NB4 (cell line): ENCODE data around the gene LPP.

Experiments
- DNase-seq: peaks from one replicate; pipeline ENCODE4 v3.0.0; 2010; ENCODE audit warnings: low read depth
- H3K4me3 ChIP-seq: one replicate; pipeline ENCODE4 v1.5.1; 2011; ENCODE audit warnings: mild to moderate bottlenecking, low read depth, low read length, moderate library complexity
- MAX ChIP-seq: IDR thresholded peaks from 2 replicates; pipeline ENCODE4 v1.6.1; 2011; ENCODE audit warnings: low read depth, low read length
- MYC ChIP-seq: IDR thresholded peaks from 2 replicates; pipeline ENCODE4 v1.6.1; 2011; ENCODE audit warnings: low read depth, low read length
- POLR2A ChIP-seq: IDR thresholded peaks from 2 replicates; pipeline ENCODE4 v1.6.1; 2011; ENCODE audit warnings: mild to moderate bottlenecking; ENCODE audit not compliant: insufficient read length; ENCODE audit errors: extremely low read depth
- TF ChIP-seq, protein P1 (sequence below): IDR thresholded peaks from one replicate; pipeline ENCODE4 v1.5.1; 2012; ENCODE audit warnings: low read depth, low read length

LPP gene

DNA sequence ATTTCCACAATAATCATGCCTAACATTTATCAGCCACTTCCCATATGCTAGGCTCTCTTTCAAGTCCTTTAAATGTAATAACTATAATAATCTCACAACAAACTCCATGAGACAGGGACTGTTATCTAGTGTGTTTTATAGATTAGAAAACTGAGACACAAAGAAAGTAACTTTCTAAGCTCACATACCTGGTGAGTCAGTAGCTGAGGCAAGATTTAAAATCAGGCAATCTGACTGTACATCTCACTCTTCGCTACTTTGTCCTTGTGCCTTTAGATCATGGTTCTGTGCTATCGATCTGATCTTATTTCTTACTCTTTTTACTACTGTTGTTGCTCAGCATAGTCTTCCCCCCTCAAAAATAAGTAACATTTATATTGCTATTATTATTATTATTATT lies 295.5 kb downstream of the LPP start:
- TF ChIP-seq POLR2A (no peak), MAX (no peak), MYC (no peak)
- TF ChIP-seq, protein P1, sequence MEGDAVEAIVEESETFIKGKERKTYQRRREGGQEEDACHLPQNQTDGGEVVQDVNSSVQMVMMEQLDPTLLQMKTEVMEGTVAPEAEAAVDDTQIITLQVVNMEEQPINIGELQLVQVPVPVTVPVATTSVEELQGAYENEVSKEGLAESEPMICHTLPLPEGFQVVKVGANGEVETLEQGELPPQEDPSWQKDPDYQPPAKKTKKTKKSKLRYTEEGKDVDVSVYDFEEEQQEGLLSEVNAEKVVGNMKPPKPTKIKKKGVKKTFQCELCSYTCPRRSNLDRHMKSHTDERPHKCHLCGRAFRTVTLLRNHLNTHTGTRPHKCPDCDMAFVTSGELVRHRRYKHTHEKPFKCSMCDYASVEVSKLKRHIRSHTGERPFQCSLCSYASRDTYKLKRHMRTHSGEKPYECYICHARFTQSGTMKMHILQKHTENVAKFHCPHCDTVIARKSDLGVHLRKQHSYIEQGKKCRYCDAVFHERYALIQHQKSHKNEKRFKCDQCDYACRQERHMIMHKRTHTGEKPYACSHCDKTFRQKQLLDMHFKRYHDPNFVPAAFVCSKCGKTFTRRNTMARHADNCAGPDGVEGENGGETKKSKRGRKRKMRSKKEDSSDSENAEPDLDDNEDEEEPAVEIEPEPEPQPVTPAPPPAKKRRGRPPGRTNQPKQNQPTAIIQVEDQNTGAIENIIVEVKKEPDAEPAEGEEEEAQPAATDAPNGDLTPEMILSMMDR = no peak
- no peak for DNase-seq
- no peak overlapping the region for H3K4me3 ChIP-seq

- no peak for DNase-seq
- H3K4me3 ChIP-seq = no peak overlapping the region
- TF ChIP-seq POLR2A (no peak), MYC (no peak)
- TF ChIP-seq, protein P1 = no peak
Observed at GRCh38 chr3:188452158-188452772, 298.3 kb downstream of the LPP start.

GRCh38 chr3:188453431-188454384 lies 299.8 kb downstream of the LPP start:
- no peak for DNase-seq

GRCh38 chr3:188455748-188456147 lies 301.8 kb downstream of the LPP start:
- H3K4me3 ChIP-seq = no peak overlapping the region
- no peak for TF ChIP-seq MYC
- TF ChIP-seq, protein P1 = no peak
- TF ChIP-seq MAX = no peak
- TF ChIP-seq POLR2A = no peak
- DNase-seq = no peak

More at GRCh38 chr3:188453431-188454384, 299.8 kb downstream of the LPP start:
- H3K4me3 ChIP-seq = no peak overlapping the region
- TF ChIP-seq MYC (no peak), MAX (no peak), POLR2A (no peak)
- TF ChIP-seq, protein P1 = no peak

- no peak for TF ChIP-seq POLR2A
Observed at GRCh38 chr3:188458756-188459155, 304.8 kb downstream of the LPP start.

GRCh38 chr3:188465311-188465710 lies 311.4 kb downstream of the LPP start:
- TF ChIP-seq, protein P1 = no peak
- no peak overlapping the region for H3K4me3 ChIP-seq
- no peak for DNase-seq

More at GRCh38 chr3:188458756-188459155, 304.8 kb downstream of the LPP start:
- H3K4me3 ChIP-seq = no peak overlapping the region
- no peak for DNase-seq
